GM12878 (cell line): ENCODE measurements around the gene FHL2. TPM values are rescaled to one million over a fixed set of nuclear protein-coding genes. Genes with fewer than 3 reads are reported as not detected.

Experiments used
- ATAC-seq: fragments of 200-7000 bp; cut with Tn5 transposase; 3 replicates; pipeline ENCODE4 v1.9.1; 2020; ENCODE audit warnings: mild to moderate bottlenecking, moderate library complexity
- BruUV-seq: library from RNA; stranded (reverse); fragments of 400-500 nt; replicated peaks from 2 replicates; lab custom pipeline; 2021; lab: Mats Ljungman, UMichigan
- CTCF ChIA-PET: fragments of 300-600 bp; sonication (Branson Sonifier 250); formaldehyde crosslinking; extraction: SDS; loops from one replicate; lab custom pipeline; 2021; ENCODE audit warnings: inconsistent platforms; lab: Yijun Ruan, JAX
- POLR2A ChIA-PET: fragments of 350-600 bp; formaldehyde crosslinking; extraction: SDS; loops from one replicate; lab custom pipeline; 2021; ENCODE audit warnings: inconsistent platforms; lab: Charles Lee
- RAD21 ChIA-PET: fragments of 300-600 bp; sonication (Branson Sonifier 250); formaldehyde crosslinking; loops from one replicate; lab custom pipeline; 2023; ENCODE audit warnings: antibody characterized with exemption; ENCODE audit not compliant: unreplicated experiment; lab: Charles Lee
- SMC1A ChIA-PET: fragments of 300-600 bp; sonication (Branson Sonifier 250); formaldehyde crosslinking; loops from one replicate; lab custom pipeline; 2023; ENCODE audit not compliant: unreplicated experiment, uncharacterized antibody; lab: Charles Lee
- DNase-seq: peaks from one replicate; pipeline ENCODE4 v3.0.0-alpha.2; 2011; ENCODE audit warnings: low read depth, low spot score
- FAIRE-seq: peaks from 3 replicates; lab custom pipeline; 2011; peaks lifted over from hg19 to GRCh38; lab: Jason Lieb, UNC
- H2AFZ ChIP-seq: 2 replicates; pipeline ENCODE4 v1.6.0; 2011; ENCODE audit warnings: low read depth, low read length, control low read depth; ENCODE audit not compliant: control insufficient read depth
- H3K27ac ChIP-seq: 2 replicates; pipeline ENCODE4 v1.5.1; 2011; ENCODE audit warnings: control low read depth; ENCODE audit not compliant: control insufficient read depth, insufficient read depth
- H3K27me3 ChIP-seq, 2 experiments: replicated peaks in 1 of 2; 2 replicates each; pipeline versions ENCODE4 v1.6.0 to v1.6.1; 2011; ENCODE audit warnings: low read length in 1 of 2; ENCODE audit not compliant: control insufficient read depth in 2 of 2, insufficient read depth in 2 of 2
- H3K36me3 ChIP-seq, 2 experiments: 2 replicates each; pipeline ENCODE4 v1.5.1; 2011; ENCODE audit warnings: low read length in 1 of 2; ENCODE audit not compliant: control insufficient read depth in 2 of 2, insufficient read depth in 2 of 2
- H3K4me1 ChIP-seq: 2 replicates; pipeline ENCODE4 v1.6.1; 2011; ENCODE audit warnings: mild to moderate bottlenecking, low read length, moderate library complexity, mixed read lengths; ENCODE audit not compliant: control insufficient read depth, insufficient read depth
- H3K4me2 ChIP-seq: 2 replicates; pipeline ENCODE4 v1.6.0; 2011; ENCODE audit warnings: control low read depth; ENCODE audit not compliant: control insufficient read depth, insufficient read depth
- H3K4me3 ChIP-seq: fragments of 200-600 bp; sonication (generic); 2 replicates; pipeline ENCODE4 v1.5.1; 2016
- H3K79me2 ChIP-seq: 2 replicates; pipeline ENCODE4 v1.6.0; 2011; ENCODE audit warnings: low read length; ENCODE audit not compliant: control insufficient read depth, insufficient read depth
- H3K9ac ChIP-seq: 2 replicates; pipeline ENCODE4 v1.8.0; 2011; ENCODE audit warnings: low read length, control low read depth, mixed read lengths; ENCODE audit not compliant: control insufficient read depth, insufficient read depth
- H3K9me3 ChIP-seq: replicated peaks from 3 replicates; pipeline ENCODE4 v1.5.1; 2011; ENCODE audit warnings: mild to moderate bottlenecking, low read length; ENCODE audit not compliant: control insufficient read depth, insufficient read depth
- H4K20me1 ChIP-seq: 2 replicates; pipeline ENCODE4 v1.6.0; 2011; ENCODE audit not compliant: control insufficient read depth, insufficient read depth
- BACH1 ChIP-seq: fragments of 450-650 bp; IDR thresholded peaks from 2 replicates; pipeline ENCODE4 v1.6.1; 2017; ENCODE audit warnings: mild to moderate bottlenecking, borderline replicate concordance
- EED ChIP-seq: sonication (generic); IDR thresholded peaks from 2 replicates; pipeline ENCODE4 v1.6.1; 2016; ENCODE audit warnings: antibody characterized with exemption, low read depth
- EGR1 ChIP-seq, 2 experiments: IDR thresholded peaks; 1 replicate in 1 of 2; 2 replicates in 1 of 2; pipeline ENCODE4 v1.6.1; 2011 to 2012; ENCODE audit warnings: low read depth in 2 of 2, low read length in 2 of 2, borderline replicate concordance in 1 of 2, mild to moderate bottlenecking in 1 of 2, moderate library complexity in 1 of 2
- IRF4 ChIP-seq: IDR thresholded peaks from 2 replicates; pipeline ENCODE4 v1.6.1; 2011; ENCODE audit warnings: low read depth, low read length
- WGBS: methylation state at CpG from one replicate; pipeline ENCODE4 v1.1.6; 2016; ENCODE audit warnings: low lambda C conversion rate; ENCODE audit not compliant: insufficient replicate concordance, insufficient coverage; ENCODE audit errors: missing lambda C conversion rate; 5-methylcytosine and 5-hydroxymethylcytosine counted together
- in situ Hi-C: fragments of 300-500 bp; cut with MboI; formaldehyde crosslinking; loops from 9 replicates; pipeline ENCODE4 v1.14.3; 2018; ENCODE audit warnings: mixed read lengths
- intact Hi-C: fragments of 100-400 bp; cut with micrococcal nuclease; formaldehyde crosslinking; loops from one replicate; pipeline ENCODE4 v1.14.2; 2022; ENCODE audit not compliant: unreplicated experiment
- polyA plus RNA-seq, 11 experiments: library from polyadenylated mRNA; depleted of rRNA in 4 of 11; unstranded in 6 of 11; stranded (reverse) in 5 of 11; fragments of >200 nt; fragmentation: Nextera tagmentation in 4 of 11; fragmentation: Illumina TruSeq in 1 of 11; extraction: Ambion mirVana in 4 of 11; extraction: Trizol in 1 of 11; gene quantifications; 1 replicate in 1 of 11; 2 replicates in 10 of 11; pipeline versions ENCODE4 v1.2.1 to v1.2.3, GENCODE V29; 2011 to 2016; ENCODE audit warnings: inconsistent platforms in 2 of 11, missing spikeins in 2 of 11, low read depth in 1 of 11
- total RNA-seq, 4 experiments: library from RNA; depleted of rRNA in 3 of 4; stranded (reverse); fragments of >200 nt in 3 of 4; fragmentation: Illumina TruSeq in 1 of 4; extraction: Trizol in 1 of 4; gene quantifications; 2 replicates each; pipeline versions ENCODE4 v1.2.1 to v1.2.3, GENCODE V29; 2013 to 2021

FHL2 gene
- total and polyA plus RNA-seq, 10 of the 15 experiments (the other 5 are each of a cell fraction or from before 2014, with no cell fraction given), result 2.2 to 9.9 (median 4.5) TPM

DNA sequence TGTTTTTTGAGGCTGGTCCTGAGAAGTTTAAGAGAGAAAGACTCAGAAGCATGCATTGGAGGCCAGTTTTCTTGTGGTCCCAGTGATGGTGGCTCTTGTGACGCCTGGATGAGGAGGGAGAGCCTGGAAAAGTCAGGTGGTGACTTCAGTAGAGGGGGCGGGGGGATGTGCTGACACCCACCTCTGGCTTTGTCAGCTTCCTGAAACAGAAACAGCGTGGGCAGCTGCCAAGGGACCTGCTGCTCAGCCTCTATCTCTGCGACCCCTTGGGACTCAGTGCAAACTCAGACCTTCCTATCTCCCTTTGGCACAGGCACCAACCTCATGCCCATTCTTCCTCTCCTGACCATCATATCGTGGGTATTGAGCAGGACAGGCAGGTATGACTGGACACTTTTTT lies 75.7 kb downstream of the FHL2 start:
- Histone ChIP-seq H4K20me1 (no peaks in the 10 kb centered on the region), H2AFZ (no peak overlapping the region), H3K4me3 (peak overlapping the region; percentile 7; the same call in 1 of the 2 replicates), H3K79me2 (peaks cover 81% of the 10 kb centered on the region), H3K27ac (peak overlapping the region; percentile 68), H3K27me3 (no peaks in the 10 kb centered on the region), H3K4me1 (peaks cover 28% of the 10 kb centered on the region), H3K4me2 (peak overlapping the region; percentile 57), H3K9ac (no peak overlapping the region), H3K9me3 (no peaks in the 10 kb centered on the region), H3K36me3 (peaks cover 0 to 8% of the 10 kb centered on the region in 2 experiments; a peak in 2 of 4 replicates)
- POLR2A ChIA-PET, result no interaction called here
- intact Hi-C loops (no loop called here), in situ Hi-C loops (no loop called here)
- ATAC-seq (peak; percentile 34), FAIRE-seq (peak; percentile 75), DNase-seq (no peak)
- BruUV-seq, result no TSS peak
- SMC1A ChIA-PET, result interaction anchor here (0.7 to 1.4 kb wide), 3 partner anchors 9 to 22 kb away, joined by 3 to 4 read pairs (median 4); no protein-coding TSS in a partner anchor
- CTCF ChIA-PET, result interaction anchor here (0.8 to 1.9 kb wide), 3 partner anchors 15 to 35 kb away, joined by 3 to 5 read pairs (median 4); no protein-coding TSS in a partner anchor
- TF ChIP-seq EGR1 (IDR thresholded peaks at IDR 0.05; ENCODE audit: borderline replicate concordance in 1 of 2, low read depth in 2 of 2, low read length in 2 of 2) (peak in 1 of 2 experiments; percentile 53; a peak in 1 of 3 replicates), BACH1 (no peak), EED (peak; percentile 8; the same call in 1 of the 2 replicates), IRF4 (0 out of 2 replicates have a peak, but pooled peaks have one; percentile 11)
- WGBS, result 26% methylated on average over 5 of the region's 5 CpGs
- RAD21 ChIA-PET, result no interaction called here
